OCI-LY1 (cell line): Measurements from ENCODE around the gene MAP3K7.

Experiments used
- CTCF ChIP-seq: fragments of 200-600 bp; sonication (generic), shearing (Covaris generic); IDR thresholded peaks from 2 replicates; pipeline ENCODE4 v1.5.1; 2017; ENCODE audit warnings: mild to moderate bottlenecking, antibody characterized with exemption, low read length, moderate library complexity, mixed read lengths
- EZH2 ChIP-seq: fragments of 200-600 bp; sonication (generic), shearing (Covaris generic); IDR thresholded peaks from 2 replicates; pipeline ENCODE4 v1.8.0; 2017; ENCODE audit warnings: borderline replicate concordance, mixed run types, mild to moderate bottlenecking, antibody characterized with exemption, low read length, moderate library complexity, mixed read lengths

DNA sequence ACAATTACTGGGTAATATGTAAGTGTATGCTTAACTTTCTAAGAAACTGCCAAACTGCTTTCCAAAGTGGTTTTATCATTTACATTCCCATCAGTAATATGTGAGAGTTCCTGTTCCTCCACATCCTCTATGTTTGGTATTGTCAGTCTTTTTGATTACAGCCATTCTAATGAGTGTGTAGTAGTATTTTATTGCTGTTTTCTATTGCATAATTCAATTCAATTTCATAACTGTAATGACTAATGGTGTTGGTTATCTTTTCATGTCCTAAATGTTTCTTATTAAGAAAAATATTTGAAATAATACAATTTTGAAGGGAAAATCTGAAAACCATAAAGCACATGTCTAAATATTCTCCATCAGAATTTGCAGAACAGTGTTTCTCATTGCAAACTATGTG lies 119.3 kb downstream of the MAP3K7 start:
- no peak for TF ChIP-seq CTCF
- no peak for TF ChIP-seq EZH2
